HG03108 (cell line): ENCODE results near the gene SLC23A3.

Experiments used
- ATAC-seq: cut with Tn5 transposase; IDR thresholded peaks from one replicate; pipeline ENCODE4 v1.9.1; 2021; ENCODE audit warnings: moderate library complexity; ENCODE audit not compliant: unreplicated experiment

Gene SLC23A3, protein sequence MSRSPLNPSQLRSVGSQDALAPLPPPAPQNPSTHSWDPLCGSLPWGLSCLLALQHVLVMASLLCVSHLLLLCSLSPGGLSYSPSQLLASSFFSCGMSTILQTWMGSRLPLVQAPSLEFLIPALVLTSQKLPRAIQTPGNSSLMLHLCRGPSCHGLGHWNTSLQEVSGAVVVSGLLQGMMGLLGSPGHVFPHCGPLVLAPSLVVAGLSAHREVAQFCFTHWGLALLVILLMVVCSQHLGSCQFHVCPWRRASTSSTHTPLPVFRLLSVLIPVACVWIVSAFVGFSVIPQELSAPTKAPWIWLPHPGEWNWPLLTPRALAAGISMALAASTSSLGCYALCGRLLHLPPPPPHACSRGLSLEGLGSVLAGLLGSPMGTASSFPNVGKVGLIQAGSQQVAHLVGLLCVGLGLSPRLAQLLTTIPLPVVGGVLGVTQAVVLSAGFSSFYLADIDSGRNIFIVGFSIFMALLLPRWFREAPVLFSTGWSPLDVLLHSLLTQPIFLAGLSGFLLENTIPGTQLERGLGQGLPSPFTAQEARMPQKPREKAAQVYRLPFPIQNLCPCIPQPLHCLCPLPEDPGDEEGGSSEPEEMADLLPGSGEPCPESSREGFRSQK

DNA sequence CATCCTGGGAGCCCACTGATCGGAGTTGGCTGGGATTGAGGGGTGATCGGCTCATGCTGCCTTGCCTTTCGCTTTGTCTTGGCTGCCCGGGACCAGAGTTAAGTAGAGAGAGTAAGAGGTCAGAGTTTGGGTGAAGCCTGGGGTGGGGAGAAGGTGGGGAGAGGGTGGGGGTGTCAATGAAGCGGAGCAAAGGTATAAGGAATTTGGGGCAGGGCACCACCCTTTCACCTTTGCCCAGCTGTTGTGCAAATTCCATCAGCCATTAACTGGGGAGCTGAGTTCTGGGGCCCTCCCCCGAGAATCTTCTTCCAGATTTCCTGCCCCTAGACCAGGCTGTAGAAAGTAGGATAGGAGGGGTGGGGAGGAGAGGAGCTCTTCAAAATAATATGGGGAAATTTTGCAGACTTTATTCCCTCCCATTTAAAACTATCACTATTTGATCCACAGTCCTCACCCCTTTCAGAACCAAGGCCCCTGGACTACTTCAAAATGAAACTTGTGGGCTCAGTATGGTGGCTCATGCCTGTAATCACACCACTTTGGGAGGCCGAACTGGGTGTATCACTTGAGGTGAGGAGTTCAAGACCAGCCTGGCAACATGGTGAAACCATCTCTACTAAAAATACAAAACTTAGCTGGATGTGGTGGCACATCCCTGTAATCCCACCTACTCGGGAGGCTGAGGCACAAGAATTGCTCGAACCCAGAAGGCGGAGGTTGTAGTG, at the start of gene SLC23A3:
Gene SLC23A3 (minus strand): TSS at position 100 of the 725 bp plus-strand sequence. CDS start 45 bp downstream, at position 55.
- ATAC-seq, result no peak

- peak; percentile 68 for ATAC-seq
These were observed 49.2 kb upstream of the SLC23A3 start, which contains the start of gene ABCB6 for GRCh38 chr2:219218732-219219701. Gene ABCB6 (minus strand): TSS chr2:219218958. CDS start chr2:219218673, 285 bp downstream.

DNA sequence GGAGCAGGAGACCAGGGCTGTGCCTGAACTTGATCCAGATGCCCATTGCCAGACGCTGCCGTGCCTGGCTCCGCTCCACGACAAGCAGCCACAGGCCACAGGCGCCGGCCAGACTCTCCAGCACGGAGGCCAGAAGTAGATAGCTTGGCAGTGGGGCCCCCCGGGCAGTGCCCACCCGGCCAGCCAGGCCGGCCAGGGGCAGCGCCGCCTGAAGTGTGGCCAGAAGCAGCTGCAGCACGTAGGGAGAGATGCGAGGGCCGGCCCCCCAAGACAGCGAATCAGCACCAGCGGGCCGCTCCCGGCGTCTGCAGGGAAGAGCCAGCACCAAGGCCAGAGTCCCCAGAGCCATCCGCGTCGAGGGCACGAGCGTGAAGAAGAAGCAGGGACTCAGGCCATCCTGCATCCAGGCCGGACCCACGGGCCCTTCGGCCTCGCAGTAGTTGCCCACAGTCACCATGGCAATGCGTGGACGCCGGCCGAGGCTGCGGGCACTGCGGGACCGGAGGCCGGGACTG, 48.4 kb upstream of the SLC23A3 start:
- peak; percentile 19 for ATAC-seq

DNA sequence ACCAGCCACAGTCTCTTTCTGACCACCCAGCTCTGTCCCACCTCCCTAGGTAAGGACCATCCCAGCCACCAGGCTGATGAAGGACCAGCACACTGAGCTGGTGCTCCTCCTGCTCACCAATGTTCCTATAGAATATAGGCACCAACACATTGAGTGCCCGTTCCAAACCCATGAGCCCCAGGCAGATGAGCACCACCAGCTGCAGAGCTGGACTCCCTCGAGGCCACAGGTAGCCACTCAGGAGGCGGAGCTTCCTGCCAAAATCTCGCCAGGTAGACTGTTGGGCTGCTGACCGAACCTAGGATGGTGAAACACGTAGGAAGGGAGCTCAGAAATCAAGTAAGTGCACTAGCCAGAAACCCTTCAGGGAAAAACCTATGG, 46.7 kb upstream of the SLC23A3 start:
- ATAC-seq, result no peak

DNA sequence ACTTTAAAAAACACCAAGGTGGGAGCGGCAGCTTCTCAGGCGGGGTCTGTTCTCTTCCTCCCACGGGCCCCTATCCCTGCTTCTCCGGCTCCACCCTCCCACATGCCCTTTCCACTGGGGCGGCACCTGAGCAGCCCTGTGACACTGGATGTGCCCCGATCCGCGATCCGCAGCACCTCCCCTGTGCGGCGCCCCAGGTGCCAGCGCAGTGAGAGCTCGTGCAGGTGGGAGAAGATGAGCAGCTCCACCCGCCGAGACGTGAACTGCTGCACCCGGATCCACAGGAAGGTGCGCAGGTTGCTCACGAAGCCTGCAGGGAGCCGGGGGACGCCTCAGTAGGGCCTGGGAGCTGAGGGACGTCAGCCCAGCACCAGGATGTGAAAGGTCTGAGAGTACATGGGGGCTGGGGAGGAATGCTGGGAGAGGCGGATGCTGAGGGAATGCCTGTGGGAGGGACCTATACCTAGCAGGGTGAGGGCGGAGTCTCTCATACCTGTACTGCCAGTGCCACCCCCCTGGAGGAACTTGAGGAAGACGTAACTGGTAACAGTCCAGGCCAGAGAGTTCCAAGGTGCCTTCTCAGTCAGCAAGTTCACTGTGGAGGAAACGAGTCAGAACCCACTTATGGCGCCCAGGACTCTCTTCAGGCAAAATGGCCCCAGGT, 46.2 kb upstream of the SLC23A3 start:
- ATAC-seq, result no peak

DNA sequence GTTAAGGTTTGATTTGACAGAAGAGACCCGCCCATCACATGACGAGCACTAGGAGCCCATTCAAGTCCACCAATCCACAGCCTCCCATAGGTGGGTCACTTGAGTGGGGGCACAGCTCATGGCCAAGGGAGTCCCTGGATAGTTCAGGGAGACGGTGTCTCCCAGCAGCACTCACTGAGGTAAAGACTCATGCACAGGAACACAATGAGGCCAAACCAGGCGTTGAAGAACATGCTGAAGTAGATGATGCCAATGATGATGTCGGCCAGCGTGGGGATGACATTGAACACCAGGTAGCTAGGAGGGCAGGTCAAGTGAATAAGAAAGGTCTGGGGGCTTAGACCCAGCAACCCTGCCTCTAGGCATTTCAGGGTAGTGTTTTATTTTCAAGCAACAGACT, 45.0 kb upstream of the SLC23A3 start:
- no peak for ATAC-seq

GRCh38 chr2:219214141-219214540, 44.3 kb upstream of the SLC23A3 start:
- ATAC-seq, result no peak

- ATAC-seq, result no peak
These were observed 43.8 kb upstream of the SLC23A3 start for GRCh38 chr2:219213486-219214071.

DNA sequence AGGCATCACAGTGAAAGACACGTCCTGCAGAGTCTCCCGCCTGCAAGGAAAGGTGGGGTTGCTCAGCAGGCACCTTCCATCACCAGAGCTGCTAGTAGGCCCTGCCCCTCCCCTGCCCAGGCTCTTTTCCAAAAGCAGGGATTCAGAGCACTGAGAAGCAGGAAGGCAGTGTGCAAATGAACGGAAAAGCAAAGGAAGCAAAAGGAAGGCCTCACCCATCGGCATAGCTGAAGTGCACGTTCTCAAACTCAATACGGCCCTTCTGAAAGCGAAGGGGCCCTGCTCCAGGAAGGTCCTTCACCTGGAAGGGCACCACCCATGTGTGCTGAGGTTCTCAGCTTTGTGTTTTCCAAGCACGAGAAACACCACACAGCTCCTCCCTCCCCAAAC, 43.2 kb upstream of the SLC23A3 start:
- ATAC-seq, result no peak

- ATAC-seq, result no peak
These were observed 41.1 kb upstream of the SLC23A3 start for GRCh38 chr2:219210886-219211362.

DNA sequence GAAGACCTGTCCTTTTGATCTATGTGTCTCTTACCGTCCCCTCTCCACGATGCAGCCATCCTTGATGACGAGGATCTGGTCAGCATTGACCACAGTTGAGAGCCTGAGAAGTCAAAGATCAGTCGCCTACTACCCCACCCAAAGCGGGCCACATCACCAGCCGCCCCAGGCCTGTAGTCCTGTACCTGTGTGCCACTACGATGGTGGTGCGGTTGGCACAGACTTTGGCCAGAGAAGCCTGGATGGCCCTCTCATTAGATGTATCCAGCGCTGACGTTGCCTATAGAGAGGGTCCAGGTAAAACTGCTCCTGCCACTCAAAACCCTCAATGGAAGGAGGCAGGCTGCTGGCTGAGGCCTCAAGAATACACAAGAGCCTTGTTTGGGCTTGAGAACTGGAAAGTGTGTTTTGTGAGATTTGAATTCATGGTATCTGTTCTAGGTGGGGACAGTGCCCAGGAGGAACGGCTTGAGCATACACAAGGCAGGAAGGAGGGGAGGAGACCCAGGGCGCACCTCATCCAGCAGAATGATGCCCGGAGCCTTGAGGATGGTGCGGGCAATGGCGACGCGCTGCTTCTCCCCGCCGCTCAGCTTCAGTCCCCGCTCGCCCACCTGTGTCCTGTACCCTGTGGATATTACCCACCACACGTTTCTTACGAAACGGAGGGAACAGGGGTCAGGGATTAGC, 40.5 kb upstream of the SLC23A3 start:
- no peak for ATAC-seq

- no peak for ATAC-seq
These were observed 39.7 kb upstream of the SLC23A3 start for GRCh38 chr2:219209236-219210195.

DNA sequence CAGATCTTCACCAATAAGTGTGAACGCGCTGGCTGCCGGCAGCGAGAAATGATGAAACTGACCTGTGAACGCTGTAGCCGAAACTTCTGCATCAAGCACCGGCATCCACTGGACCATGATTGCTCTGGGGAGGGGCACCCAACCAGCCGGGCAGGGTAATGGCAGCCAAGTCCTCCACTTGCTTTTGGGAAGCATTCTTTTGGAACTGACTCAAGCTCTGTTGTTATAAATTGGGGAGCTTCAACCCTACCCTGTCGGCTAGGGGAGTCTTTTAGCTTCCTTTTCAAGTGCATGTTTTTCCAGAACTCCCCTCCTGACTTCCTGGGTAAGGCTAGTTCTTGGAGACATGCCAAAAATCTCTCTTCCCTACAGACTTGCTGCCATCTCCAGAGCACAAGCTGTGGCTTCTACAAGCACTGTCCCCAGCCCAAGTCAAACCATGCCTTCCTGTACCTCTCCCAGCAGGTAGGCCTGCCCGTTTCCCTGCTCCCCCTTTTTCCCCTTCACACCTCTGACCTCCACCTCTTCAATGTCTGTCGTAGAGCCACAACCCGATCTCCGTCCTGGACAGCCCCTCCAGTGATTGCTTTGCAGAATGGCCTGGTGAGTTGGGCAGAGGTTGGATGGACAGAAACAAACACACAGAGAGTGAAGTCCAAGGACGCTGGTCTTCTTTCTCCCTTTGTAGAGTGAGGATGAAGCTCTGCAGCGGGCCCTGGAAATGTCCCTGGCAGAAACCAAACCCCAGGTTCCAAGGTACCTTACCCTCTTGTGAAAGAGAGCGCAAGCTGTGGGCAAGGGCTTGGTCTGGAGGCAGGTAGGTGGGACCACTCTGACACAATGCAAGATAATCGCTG, 38.3 kb upstream of the SLC23A3 start:
- ATAC-seq, result no peak

DNA sequence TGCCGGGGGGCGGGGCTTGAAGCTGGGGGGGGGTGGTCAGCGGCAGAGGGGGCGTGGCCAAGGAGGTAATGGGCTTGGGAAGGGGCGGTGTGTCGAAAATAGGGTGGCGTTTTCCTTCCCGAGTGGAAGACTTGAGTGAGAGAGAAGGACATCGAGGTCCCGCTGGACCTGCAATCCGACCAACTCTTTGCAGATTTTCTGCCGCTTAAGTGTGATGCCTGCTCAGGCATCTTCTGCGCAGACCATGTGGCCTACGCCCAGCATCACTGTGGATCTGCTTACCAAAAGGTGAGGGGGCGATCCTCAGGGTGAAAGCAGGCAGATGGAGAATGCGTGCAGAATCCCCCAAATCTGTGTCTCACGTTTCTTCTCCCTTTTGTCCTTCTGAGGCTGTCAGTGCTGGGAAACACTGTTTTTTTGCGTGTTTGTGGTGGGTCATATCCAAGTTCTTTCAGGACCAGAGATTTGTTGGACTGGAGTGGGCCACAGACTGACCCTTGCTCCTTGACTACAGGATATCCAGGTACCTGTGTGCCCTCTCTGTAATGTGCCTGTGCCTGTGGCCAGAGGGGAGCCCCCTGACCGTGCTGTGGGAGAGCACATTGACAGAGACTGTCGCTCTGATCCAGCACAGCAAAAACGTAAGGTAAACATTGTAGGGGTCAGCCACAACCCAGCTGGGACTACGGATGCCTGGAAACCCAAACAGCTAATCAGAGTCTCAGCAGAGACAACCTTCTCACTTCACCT, 37.5 kb upstream of the SLC23A3 start:
- ATAC-seq, result no peak

DNA sequence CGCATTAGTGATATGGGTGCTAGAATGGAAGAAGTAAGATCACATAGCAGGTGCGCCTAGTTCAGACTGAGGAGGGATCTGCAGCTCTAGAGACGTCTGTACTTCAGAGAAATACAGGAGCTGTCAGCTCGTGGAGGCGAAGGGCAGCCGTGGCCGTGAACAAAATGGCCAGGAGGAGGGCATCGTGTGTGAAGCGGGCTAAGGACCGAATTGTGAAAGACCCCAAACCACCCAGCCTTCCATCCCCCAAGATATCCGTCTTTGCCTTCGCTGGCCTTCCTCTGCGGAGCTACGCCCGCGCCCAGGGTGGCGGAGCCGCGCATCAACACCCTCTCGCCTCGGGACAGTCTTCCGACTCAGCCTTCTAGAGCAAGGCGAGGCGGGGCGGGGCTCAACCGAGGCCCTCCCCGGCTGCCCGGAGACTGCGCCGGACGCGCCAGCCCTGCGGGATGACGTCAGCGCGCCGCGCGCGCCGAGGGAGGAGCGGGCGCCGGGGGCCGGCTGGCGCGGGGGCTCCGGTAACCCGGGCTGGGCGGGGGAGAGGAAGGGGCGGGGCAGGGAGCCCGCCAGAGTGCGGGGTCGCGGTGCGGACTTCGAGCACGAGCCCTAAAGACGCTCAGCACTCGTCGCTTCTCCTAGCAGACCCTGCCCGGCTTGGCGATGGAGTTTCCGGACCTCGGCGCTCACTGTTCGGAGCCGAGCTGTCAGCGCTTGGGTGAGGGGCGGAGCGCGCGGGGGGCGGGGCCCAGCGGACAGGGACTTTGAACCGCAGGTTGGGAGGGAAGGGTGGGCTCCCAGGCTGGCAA, 36.7 kb upstream of the SLC23A3 start, which contains the start of gene ZFAND2B:
Gene ZFAND2B (plus strand): TSS at position 455 of the 806 bp plus-strand sequence. CDS start 206 bp downstream, at position 661.
- peak; percentile 98 for ATAC-seq
